ENCODE results near the gene ATXN7L2. TPM values are rescaled to one million over a fixed set of nuclear protein-coding genes. Genes with fewer than 3 reads are reported as not detected.

The ATXN7L2 gene
- total RNA-seq, 2 experiments from 2014 or later, result 11.8 to 13.1 TPM

DNA sequence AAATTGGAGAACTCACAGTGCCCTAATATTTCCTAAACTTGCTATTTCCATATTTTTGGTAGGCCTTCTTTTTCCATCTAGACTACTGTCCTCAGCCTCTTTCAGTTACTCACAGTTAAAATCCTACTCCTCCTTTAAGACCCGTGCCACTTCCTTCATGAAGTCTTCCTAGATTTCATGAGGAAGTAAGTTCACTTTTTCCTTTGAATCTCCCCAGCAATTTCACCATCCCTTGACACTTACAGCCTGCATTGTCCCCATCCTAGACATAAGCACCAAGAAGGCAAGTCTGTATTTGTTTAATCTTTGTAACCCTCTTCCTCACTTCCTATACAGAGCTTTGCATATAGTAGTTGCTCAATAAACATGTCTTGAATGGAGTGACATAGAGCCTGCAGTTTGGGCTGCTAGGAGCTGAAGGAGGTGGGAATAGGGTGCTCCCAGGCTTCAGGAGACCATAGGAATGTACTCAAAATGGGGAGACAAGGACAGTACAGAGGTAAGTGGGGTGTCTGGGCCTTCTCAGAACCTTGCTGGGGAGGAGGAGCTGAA is 50.7 kb downstream of the ATXN7L2 start:
- intact Hi-C loops (cut with DNase I, micrococcal nuclease), result loop anchor here (5.0 kb wide), 2 partner anchors 107 to 707 kb away; partner anchors contain the start of gene PSMA5 (in 1 of the 2)
- ATAC-seq (ENCODE audit: poor library complexity) (no peak), DNase-seq (no peak)
- Histone ChIP-seq H3K9me3 (ENCODE audit: control insufficient read depth in 1 of 2, insufficient read depth in 1 of 2, low read length in 2 of 2) (no peaks in the 10 kb centered on the region), H3K27ac (ENCODE audit: low read depth in 1 of 2, low read length in 2 of 2) (no peak overlapping the region), H3K4me3 (ENCODE audit: low read length) (no peak overlapping the region), H3K27me3 (ENCODE audit: control insufficient read depth in 1 of 2, insufficient read depth in 2 of 2, low read length in 2 of 2) (no peaks in the 10 kb centered on the region), H3K36me3 (ENCODE audit: insufficient read depth, low read length) (no peaks in the 10 kb centered on the region), H3K4me1 (ENCODE audit: insufficient read depth, low read length) (peaks cover 35% of the 10 kb centered on the region)
- H3K4me3 Mint-ChIP-seq, result no peak overlapping the region
- ChIA-PET POLR2A (interaction anchor here (2.9 to 8.8 kb wide), 2 partner anchors 14 to 34 kb away, joined by 15 to 318 read pairs; partner anchors contain the start of genes AMIGO1, CYB561D1 and GNAI3), CTCF (interaction anchor here (10.3 kb wide), 1 partner anchor 35 kb away, joined by 474 read pairs; the partner anchor contains the start of genes AMIGO1 and CYB561D1)
- H3K4me1 Mint-ChIP-seq (ENCODE audit: low read depth), result peaks cover 35% of the 10 kb centered on the region
- TF ChIP-seq, protein P1, sequence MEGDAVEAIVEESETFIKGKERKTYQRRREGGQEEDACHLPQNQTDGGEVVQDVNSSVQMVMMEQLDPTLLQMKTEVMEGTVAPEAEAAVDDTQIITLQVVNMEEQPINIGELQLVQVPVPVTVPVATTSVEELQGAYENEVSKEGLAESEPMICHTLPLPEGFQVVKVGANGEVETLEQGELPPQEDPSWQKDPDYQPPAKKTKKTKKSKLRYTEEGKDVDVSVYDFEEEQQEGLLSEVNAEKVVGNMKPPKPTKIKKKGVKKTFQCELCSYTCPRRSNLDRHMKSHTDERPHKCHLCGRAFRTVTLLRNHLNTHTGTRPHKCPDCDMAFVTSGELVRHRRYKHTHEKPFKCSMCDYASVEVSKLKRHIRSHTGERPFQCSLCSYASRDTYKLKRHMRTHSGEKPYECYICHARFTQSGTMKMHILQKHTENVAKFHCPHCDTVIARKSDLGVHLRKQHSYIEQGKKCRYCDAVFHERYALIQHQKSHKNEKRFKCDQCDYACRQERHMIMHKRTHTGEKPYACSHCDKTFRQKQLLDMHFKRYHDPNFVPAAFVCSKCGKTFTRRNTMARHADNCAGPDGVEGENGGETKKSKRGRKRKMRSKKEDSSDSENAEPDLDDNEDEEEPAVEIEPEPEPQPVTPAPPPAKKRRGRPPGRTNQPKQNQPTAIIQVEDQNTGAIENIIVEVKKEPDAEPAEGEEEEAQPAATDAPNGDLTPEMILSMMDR (IDR thresholded peaks at IDR 0.05), result no peak
- H3K27me3 Mint-ChIP-seq, result no peaks in the 10 kb centered on the region
- H3K27ac Mint-ChIP-seq, result no peak overlapping the region
- H3K36me3 Mint-ChIP-seq (ENCODE audit: low read depth), result no peaks in the 10 kb centered on the region
- no peaks in the 10 kb centered on the region for H3K9me3 Mint-ChIP-seq

DNA sequence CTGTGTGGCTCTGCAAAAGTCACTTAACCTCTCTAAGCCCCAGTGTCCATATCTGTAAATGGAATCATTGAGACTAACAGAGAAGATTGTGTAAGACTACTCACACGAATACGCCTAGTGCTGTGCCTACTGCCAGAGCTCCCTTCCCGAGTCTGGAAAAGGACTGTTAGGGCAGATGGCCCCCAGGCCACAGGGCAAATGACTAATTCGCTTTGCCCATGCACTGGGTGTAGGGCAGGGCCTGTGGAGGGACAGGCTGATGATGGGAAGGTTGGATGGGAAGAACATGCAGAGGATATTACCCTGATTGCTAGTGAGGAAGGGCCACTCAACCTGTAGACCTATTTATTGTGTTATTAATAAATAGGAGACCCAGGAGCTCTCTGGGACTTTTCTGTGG is 51.8 kb downstream of the ATXN7L2 start:
- intact Hi-C loops (cut with DNase I, micrococcal nuclease), result no loop called here
- no peaks in the 10 kb centered on the region for H3K9me3 Mint-ChIP-seq
- no peaks in the 10 kb centered on the region for H3K36me3 ChIP-seq (ENCODE audit: insufficient read depth, low read length)
- no peak overlapping the region for H3K27ac ChIP-seq (ENCODE audit: low read depth in 1 of 2, low read length in 2 of 2)
- ChIA-PET POLR2A (no interaction called here), CTCF (interaction anchor here (10.3 kb wide), 1 partner anchor 36 kb away, joined by 474 read pairs; the partner anchor contains the start of genes AMIGO1 and CYB561D1)
- no peaks in the 10 kb centered on the region for H3K27me3 ChIP-seq (ENCODE audit: control insufficient read depth in 1 of 2, insufficient read depth in 2 of 2, low read length in 2 of 2)
- H3K27me3 Mint-ChIP-seq, result no peaks in the 10 kb centered on the region
- no peaks in the 10 kb centered on the region for H3K36me3 Mint-ChIP-seq (ENCODE audit: low read depth)
- H3K9me3 ChIP-seq (ENCODE audit: control insufficient read depth in 1 of 2, insufficient read depth in 1 of 2, low read length in 2 of 2), result no peaks in the 10 kb centered on the region
- H3K4me3 Mint-ChIP-seq, result no peak overlapping the region
- no peak overlapping the region for H3K27ac Mint-ChIP-seq
- ATAC-seq (ENCODE audit: poor library complexity), result no peak
- no peak overlapping the region for H3K4me3 ChIP-seq (ENCODE audit: low read length)
- H3K4me1 ChIP-seq (ENCODE audit: insufficient read depth, low read length), result peaks cover 25% of the 10 kb centered on the region
- TF ChIP-seq, protein P1 (IDR thresholded peaks at IDR 0.05), result no peak
- H3K4me1 Mint-ChIP-seq (ENCODE audit: low read depth), result peaks cover 29% of the 10 kb centered on the region
- DNase-seq, result no peak

DNA sequence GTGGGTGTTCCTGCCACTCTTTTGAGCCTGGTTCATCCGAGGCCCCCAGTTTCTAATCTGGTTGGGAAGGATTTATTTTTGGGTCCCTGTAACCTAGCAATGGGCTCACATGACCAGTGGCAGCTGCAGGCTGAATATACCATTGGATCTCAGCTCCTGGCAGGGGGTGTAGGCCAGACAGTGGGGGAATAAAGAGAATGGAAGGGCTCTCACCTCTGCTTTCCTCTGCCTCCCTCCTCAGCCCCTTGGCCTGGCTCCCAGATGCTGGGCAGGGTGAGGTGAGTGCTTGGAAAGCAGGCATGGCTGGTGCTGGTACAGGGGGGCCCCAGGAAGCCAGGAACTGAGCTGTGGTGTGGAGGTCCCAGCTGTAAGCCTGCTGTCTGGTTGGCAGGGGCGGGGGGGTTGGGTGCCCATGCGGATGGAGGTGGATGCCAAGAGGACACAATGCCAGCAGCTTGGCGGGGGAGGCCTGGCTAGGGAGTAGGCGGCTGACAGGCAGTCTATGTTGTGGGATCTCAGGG is 52.3 kb downstream of the ATXN7L2 start:
- Histone ChIP-seq H3K4me3 (ENCODE audit: low read length) (no peak overlapping the region), H3K36me3 (ENCODE audit: insufficient read depth, low read length) (no peaks in the 10 kb centered on the region), H3K9me3 (ENCODE audit: control insufficient read depth in 1 of 2, insufficient read depth in 1 of 2, low read length in 2 of 2) (no peaks in the 10 kb centered on the region), H3K4me1 (ENCODE audit: insufficient read depth, low read length) (peaks cover 19% of the 10 kb centered on the region), H3K27ac (ENCODE audit: low read depth in 1 of 2, low read length in 2 of 2) (no peak overlapping the region), H3K27me3 (ENCODE audit: control insufficient read depth in 1 of 2, insufficient read depth in 2 of 2, low read length in 2 of 2) (no peaks in the 10 kb centered on the region)
- ChIA-PET POLR2A (no interaction called here), CTCF (interaction anchor here (10.3 kb wide), 1 partner anchor 36 kb away, joined by 474 read pairs; the partner anchor contains the start of genes AMIGO1 and CYB561D1)
- DNase-seq (no peak), ATAC-seq (ENCODE audit: poor library complexity) (no peak)
- Mint-ChIP-seq H3K4me1 (ENCODE audit: low read depth) (peaks cover 23% of the 10 kb centered on the region), H3K9me3 (no peaks in the 10 kb centered on the region), H3K4me3 (no peak overlapping the region), H3K27me3 (no peaks in the 10 kb centered on the region), H3K27ac (no peak overlapping the region), H3K36me3 (ENCODE audit: low read depth) (no peaks in the 10 kb centered on the region)
- intact Hi-C loops (cut with DNase I, micrococcal nuclease), result no loop called here
- TF ChIP-seq, protein P1 (IDR thresholded peaks at IDR 0.05), result no peak
